Adrenal gland (tissue), 5 donors: Measurements from ENCODE around the gene TECRL.

ENCODE experiments used
- POLR2A ChIP-seq, 2 donors: fragments of 450-650 bp; IDR thresholded peaks; one replicate each; pipeline ENCODE4 v1.6.1; 2017; ENCODE audit warnings: antibody characterized with exemption in 2 of 2, mild to moderate bottlenecking in 2 of 2, moderate library complexity in 1 of 2
- TF ChIP-seq, protein P1 (sequence below), 6 experiments: fragments of 450-650 bp in 4 of 6; fragments of 200-600 bp in 2 of 6; sonication (generic) in 1 of 6; IDR thresholded peaks; 1 replicate in 5 of 6; 2 replicates in 1 of 6; pipeline versions ENCODE4 v1.5.1 to v1.8.0; 2016 to 2021; ENCODE audit warnings: antibody characterized with exemption in 6 of 6, mild to moderate bottlenecking in 2 of 6, moderate library complexity in 1 of 6
- donor health status: DM: no; HTN: no; CAD: no.

DNA sequence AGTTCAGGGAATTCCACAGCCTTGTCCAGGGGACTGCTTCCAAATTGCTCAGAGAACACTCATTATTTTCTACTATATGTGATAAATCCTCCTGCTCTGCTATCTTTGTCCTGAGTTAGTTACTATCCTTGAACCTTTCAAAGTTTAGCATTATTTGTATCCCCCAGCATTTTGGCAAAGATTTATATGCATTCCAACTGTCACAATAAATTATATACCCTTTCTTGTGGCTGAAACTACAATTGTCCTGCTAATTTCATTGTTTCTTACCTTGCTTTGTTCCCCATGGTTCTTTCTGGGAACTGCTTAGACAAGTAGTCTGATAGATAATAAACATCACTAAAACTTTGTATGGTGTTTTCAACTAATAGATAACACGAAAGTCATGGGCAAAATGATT, 40.5 kb downstream of the TECRL start:
- TF ChIP-seq POLR2A (IDR thresholded peaks at IDR 0.05) = no peak
- TF ChIP-seq, protein P1, sequence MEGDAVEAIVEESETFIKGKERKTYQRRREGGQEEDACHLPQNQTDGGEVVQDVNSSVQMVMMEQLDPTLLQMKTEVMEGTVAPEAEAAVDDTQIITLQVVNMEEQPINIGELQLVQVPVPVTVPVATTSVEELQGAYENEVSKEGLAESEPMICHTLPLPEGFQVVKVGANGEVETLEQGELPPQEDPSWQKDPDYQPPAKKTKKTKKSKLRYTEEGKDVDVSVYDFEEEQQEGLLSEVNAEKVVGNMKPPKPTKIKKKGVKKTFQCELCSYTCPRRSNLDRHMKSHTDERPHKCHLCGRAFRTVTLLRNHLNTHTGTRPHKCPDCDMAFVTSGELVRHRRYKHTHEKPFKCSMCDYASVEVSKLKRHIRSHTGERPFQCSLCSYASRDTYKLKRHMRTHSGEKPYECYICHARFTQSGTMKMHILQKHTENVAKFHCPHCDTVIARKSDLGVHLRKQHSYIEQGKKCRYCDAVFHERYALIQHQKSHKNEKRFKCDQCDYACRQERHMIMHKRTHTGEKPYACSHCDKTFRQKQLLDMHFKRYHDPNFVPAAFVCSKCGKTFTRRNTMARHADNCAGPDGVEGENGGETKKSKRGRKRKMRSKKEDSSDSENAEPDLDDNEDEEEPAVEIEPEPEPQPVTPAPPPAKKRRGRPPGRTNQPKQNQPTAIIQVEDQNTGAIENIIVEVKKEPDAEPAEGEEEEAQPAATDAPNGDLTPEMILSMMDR (IDR thresholded peaks at IDR 0.05) = no peak
